Posterior vena cava (tissue), 2 donors: ENCODE results near the gene HDAC9. TPM values are rescaled to one million over a fixed set of nuclear protein-coding genes. Genes with fewer than 3 reads are reported as not detected.

Experiments
- DNase-seq: peaks from one replicate; pipeline ENCODE4 v3.0.0-alpha.2; 2020; ENCODE audit warnings: low spot score
- intact Hi-C, 2 donors: fragments of 100-400 bp; cut with DNase I; formaldehyde crosslinking; loops; one replicate each; pipeline versions ENCODE4 v1.14.1 to v1.14.2; 2022 to 2023
- total RNA-seq, 2 donors: library from RNA; stranded (reverse); fragmentation: NEBNext Ultra II Directional; extraction: Animal tissue kit (Norgen Biotek cat#: 25700); gene quantifications; one replicate each; pipeline ENCODE4 v1.2.1, GENCODE V29; 2021
- donor health status: DM: yes; HTN: yes; CAD: no.
- donor health status: DM: yes; HTN: yes; CAD: no.

HDAC9 gene
- total RNA-seq, 2 donors from 2014 or later = 42.3 to 145 TPM

GRCh38 chr7:18890885-18891621 lies 395.5 kb downstream of the HDAC9 start:
- intact Hi-C loops = no loop called here
- DNase-seq = no peak

DNA sequence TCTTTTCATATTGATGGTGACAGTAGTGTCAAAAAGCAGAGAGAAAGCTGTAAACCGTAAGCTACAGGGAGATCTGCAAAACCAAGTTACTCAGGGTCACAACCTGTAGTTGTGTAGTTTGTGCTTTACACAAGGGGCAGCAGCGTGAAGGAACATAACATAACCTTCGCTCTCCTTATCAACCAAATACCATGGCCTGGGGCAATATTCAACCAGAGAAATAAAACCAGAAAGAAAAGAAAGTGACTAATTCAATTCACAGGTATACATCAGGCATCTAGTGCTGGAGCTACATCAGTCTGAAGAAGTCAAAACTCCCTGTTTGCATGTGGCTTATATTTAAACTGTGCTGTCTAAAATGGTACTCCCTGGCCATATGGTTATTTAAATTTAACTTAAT lies 397.6 kb downstream of the HDAC9 start:
- DNase-seq = no peak
- intact Hi-C loops = no loop called here

GRCh38 chr7:18894155-18894554 lies 398.6 kb downstream of the HDAC9 start:
- intact Hi-C loops = no loop called here
- DNase-seq = no peak

DNA sequence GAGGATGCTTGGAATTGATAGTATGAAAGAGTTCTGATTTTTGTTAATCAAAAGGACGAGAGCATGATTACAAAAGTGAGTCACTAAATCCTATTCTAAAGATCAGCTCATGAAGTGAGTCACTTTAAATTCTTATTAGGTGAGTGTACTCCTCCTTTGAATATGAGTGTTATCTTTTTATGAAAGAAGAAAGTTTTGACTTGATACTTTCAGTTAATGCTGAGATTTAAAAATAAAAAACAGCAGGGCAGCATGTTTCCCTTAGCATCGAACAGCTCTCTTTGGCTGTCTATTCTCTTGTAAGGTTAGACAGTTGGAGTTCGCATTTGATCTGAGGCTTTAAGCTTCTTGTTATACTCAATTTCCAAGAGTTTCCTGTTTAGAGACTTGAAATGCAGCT lies 399.9 kb downstream of the HDAC9 start:
- no peak for DNase-seq
- intact Hi-C loops = no loop called here

- no peak for DNase-seq
- intact Hi-C loops = no loop called here
Observed at GRCh38 chr7:18896343-18896975, 400.9 kb downstream of the HDAC9 start.

DNA sequence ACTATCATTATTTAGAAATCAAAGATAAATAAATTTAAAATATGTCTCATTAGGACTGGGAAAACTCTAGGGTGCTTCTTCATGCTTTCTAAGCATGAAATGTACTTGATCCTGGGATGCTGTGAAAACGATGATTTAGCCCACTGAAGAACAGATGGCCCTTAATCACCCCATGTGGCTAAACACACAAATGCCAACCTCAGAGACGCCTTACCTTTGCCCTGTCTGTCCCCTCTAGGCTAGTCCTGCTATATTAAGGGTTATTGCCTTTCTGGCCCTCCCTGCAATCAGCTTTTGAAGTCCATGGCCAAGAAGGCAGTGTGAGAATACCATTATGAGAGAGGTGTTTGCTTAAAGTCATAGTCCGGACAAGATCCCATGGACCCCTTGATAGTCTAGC lies 404.7 kb downstream of the HDAC9 start:
- no peak for DNase-seq
- intact Hi-C loops = no loop called here

DNA sequence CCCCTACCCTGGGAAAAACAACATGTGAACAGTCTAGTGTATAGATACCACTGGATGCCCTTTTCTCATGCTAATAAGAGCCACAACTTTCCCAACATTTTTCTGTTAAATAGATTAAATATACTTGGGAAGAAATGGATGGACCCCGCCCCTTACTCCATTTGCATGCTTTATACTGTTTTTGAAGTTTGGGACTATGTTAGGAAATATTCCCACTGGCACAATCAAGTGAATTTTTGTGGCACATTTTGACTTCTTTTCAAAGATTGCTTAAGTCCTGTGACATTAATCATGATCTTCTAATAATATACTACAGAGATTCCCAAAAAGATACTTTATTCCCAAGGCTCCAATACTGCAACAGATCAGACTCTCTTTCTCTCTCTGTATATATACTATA lies 405.3 kb downstream of the HDAC9 start:
- no peak for DNase-seq
- intact Hi-C loops = no loop called here

DNA sequence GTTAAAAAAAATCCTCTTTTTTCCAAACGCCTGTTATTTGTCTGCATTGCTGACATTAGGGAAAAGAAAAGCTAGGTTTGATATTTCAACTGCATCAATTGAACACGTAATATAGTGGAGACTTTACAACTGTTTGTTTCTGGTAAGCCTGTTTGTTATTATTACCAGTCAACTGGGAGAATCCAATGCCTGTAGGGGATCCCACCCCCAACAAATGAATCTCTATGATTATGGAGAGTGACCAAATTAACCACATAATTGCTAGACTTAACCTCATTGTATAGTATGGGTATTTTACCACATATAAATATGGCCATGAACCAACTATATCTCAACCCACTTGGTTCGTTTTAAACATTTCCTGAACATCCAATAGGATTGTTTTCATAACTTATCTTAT lies 405.8 kb downstream of the HDAC9 start:
- no peak for DNase-seq
- intact Hi-C loops = no loop called here

- no peak for DNase-seq
- intact Hi-C loops = no loop called here
Observed at GRCh38 chr7:18901982-18902421, 406.5 kb downstream of the HDAC9 start.

- DNase-seq = no peak
- intact Hi-C loops = no loop called here
Observed at GRCh38 chr7:18902892-18903291, 407.3 kb downstream of the HDAC9 start.

DNA sequence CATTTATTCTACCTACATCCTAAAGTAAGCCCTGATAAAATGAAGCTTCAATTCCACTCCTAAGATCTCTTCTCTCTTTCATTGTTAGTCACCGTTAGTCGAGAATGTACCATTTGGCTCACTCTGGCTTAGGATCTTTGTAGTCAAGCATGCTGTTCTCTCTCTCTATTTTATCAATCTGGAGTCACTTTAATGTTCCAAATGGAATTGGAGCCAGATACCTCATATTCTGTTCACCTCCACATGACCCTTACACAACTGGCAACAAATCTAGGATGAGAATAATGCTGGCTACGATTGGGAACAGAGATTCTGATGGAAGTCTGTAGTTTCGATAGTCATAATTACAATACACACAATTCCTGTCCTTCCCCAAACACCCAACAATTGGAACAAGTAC lies 408.1 kb downstream of the HDAC9 start:
- intact Hi-C loops = no loop called here
- DNase-seq = no peak

DNA sequence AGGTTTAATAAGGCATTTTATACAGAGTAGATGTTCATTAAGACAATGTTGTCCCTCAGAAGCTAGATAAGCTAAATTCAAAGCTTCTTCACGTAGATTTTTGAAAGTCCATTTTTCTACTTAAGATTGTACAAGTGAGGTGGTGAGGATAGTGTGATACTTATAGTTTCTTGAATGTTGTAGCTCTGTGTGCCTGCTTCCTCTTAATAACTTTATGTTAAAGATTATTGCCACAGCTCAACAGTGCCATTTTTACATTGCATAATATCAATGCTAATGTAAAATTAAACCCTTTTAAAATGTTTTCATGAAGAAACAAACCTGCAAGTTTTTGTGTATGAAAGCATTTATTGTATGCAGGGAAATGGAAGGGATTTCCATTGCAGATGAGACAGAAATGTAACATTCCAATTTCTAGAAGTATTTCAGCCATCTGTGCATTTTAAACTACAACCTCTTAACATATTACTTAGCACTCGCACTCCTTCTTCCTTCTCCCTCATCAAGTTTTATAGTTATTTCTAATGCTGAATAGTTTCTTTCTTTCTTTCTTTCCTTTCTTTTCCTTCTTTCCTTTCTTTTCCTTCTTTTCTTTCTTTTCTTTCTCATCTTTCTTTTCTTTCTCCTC lies 409.9 kb downstream of the HDAC9 start:
- intact Hi-C loops = no loop called here
- no peak for DNase-seq

DNA sequence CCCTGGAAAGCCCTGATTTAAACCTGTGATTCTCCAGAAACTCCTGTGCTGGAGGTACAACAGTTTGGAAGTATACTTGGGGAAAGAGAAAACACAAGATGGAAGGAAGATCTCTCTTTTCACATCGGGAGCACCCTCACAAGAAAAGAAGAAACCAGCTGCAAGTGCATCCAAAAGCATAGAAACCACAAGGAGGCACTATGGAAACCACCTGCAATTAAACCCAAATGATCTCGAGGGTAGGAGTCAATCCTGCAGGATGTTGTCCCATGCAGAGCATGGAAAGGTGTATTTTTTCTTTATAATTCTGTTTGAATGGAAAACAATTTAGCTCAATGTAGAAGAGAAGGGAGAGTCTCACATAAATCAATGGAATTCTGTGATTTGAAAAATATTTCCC lies 411.4 kb downstream of the HDAC9 start:
- intact Hi-C loops = no loop called here
- DNase-seq = no peak

GRCh38 chr7:18913106-18913505 lies 417.6 kb downstream of the HDAC9 start:
- intact Hi-C loops = no loop called here
- no peak for DNase-seq

DNA sequence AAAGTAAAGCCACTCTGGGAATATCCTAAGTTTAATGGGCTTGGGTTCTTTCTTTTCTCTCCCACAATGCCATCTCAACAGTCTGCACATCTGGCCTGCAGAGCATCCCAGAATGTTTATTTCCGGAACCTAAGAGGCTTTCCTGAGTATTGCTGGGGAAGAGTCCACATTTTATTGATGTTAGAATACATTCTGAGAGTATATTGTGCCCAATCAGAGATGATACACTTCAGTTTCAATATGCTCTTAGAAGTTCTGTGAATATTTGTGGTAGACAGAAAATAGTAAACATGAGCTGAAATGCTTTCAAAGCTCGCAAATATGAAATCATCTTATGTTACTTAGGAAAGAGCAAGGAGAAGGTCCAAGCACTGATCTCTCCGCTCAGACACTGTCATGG lies 421.3 kb downstream of the HDAC9 start:
- no peak for DNase-seq
- intact Hi-C loops = no loop called here

GRCh38 chr7:18927134-18927533 lies 431.6 kb downstream of the HDAC9 start:
- intact Hi-C loops = no loop called here
- DNase-seq = no peak

DNA sequence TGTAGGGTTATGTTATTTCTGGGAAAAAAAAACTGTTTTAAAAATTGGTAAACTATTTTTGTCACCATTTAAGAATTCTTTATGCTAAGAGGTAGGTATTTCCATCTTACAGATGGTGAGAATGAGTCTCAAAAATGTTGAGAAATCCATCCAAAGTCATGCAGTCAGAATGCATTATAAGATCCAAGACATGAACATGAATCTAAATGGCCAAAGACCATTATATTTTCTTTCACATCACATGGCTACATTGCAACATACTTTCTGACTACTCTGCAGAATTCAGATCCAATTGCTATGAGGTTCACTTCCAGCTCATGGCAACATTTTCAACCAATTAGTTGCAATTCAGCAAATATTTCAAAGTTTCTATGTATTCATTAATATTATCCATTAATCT lies 440.7 kb downstream of the HDAC9 start:
- DNase-seq = no peak
- intact Hi-C loops = no loop called here

DNA sequence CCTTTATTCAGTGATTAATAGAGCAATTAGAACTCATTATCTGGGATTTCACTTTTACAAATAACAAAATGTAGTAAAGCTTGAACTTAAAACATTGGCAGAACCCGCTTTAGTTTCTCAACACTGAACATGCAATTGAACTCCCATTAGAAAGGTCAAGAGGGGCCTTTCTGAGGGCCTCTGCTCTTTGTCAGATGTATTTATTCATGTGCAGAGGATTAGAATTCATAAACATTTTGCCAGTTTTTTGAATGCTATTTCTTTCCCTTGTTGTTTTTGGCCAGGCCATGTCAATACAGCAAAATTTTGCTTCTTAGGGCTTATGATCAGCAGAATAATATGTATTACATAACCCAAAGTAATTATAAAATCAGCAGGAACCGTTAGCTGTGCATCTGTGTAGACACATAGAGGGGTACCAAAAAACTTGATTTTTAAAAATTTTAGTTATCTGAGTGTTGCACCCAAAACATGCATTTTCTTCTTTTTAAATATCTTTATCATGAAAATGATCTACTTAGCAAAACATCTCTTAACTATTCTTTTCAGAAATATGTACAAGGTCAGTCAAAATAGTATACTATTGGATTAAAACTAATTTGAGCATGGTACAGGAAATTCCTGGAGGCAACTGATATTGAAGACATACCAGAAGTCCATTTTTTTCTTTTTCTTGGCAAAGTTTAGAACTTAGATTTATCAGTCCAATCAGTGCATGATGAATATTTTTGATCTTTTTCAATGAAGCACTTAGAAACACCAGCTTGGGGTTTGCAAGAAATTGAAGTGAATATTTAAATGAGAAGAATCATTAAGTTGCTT lies 444.4 kb downstream of the HDAC9 start:
- DNase-seq = no peak
- intact Hi-C loops = no loop called here

DNA sequence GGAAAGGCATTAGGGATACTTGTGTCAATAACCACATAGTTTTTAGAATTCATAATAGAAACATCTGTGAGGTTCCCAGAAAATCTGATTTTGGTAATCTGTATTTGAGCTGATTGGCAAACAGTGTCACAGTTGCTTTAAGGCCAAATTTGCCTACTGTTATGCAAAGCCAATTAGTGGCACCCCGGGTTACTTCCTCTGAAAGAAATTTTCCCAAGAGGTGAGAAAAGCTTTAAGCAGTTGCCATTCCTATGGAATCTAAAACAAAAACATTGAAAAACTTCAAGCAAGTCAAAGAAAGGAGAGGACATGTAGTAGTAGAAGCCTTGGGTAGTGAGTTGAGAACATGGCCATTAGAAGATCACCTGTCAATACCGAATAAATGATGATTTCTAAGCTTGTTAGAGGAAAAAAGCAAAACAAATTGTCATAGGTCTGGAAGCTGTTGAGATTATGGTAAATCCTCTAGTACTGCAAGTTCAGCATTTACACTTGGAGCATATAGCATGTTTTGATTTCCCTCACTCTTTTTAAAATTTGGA lies 445.1 kb downstream of the HDAC9 start:
- no peak for DNase-seq
- intact Hi-C loops = no loop called here

DNA sequence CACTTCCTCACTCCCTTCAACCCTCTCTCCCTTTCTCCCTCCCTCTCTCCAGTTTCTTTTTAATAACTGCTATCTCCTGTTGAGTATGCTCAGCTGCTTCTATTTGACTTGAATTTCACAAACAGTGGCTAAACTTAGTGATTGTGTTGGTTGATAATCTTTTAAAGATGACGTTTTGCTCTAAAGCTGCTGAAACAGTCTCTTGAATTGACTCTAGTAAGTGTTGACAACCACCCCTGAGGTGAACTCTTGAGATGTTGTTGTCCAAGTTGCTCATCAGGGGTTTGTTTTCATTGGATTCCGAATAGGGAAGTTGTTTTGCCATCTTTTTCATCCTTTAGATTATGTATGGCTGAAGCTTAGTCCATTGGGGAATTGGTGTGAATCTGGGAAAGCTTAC lies 445.7 kb downstream of the HDAC9 start:
- intact Hi-C loops = no loop called here
- no peak for DNase-seq
